Inflammatory macrophage treated with lipopolysaccharide for 1 hour (primary cell): ENCODE measurements around the gene PRMT5.

Experiments used
- DNase-seq, 2 donors: peaks; one replicate each; pipeline ENCODE4 v3.0.0-alpha.2; 2020 to 2022

Gene PRMT5

DNA sequence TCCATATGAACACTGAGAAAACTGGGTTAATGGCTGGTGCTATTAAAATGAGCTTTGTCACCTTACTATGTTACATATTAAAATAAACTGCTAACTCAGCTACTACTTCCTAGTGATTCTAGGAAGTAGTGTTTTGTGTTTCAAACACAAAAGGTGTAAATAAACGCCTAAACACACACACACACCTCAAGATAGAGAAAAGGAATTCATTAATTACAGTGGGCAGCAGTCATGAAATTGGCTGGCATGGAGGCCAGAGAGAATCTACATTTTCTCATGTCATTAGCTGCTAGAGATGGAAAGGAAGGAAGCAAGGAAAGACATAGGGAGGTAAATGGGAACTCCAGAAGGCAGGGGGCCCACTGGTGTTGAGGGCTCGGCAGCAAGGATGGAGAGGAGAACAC is 787 bp upstream of the PRMT5 start:
- no peak for DNase-seq

DNA sequence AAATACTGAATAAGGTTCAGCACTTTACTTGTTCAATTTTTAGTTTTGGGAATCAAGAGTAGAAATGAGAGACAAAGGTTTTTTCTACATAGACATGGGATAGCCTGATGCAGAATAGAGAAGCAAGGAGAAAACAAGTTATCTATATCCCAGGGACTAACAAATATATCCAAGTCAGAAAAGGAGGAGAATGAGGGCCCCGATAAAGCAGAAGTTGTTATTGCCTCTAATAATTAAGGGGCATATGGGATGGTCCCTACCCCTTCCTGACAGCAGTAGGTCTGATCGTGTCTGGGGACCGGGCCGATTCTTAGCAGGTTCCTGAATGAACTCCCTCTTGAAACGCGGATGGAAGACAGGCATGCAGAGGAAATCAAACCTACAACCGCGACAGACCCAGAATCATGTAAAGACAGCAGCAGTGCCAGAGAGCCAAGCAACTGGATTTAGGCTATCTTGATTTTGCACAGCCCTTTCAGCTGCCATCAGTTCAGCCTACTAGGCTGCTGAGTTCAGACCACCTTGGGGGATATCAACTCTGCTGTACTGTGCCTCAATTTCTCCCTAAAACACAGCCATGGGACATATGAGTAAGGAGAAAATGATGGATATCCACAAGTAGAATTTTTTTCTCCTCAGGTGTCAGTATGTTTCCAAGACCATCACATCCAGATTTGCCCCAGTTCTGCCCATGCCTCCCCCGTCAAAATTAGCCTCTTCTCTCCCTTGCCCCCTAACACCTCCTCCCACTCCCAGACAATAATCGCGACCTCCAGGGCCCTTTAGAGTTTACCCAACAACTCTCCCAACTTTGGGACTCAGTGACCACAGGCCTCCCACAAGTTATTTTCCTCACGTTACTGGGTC is 706 bp downstream of the PRMT5 start:
- DNase-seq = no peak

GRCh38 chr14:22926316-22926715 is 2.9 kb downstream of the PRMT5 start:
- DNase-seq = no peak

- no peak for DNase-seq
These were observed 3.7 kb downstream of the PRMT5 start for GRCh38 chr14:22925513-22925912.

- DNase-seq = no peak
These were observed 5.4 kb downstream of the PRMT5 start for GRCh38 chr14:22923746-22924145.

DNA sequence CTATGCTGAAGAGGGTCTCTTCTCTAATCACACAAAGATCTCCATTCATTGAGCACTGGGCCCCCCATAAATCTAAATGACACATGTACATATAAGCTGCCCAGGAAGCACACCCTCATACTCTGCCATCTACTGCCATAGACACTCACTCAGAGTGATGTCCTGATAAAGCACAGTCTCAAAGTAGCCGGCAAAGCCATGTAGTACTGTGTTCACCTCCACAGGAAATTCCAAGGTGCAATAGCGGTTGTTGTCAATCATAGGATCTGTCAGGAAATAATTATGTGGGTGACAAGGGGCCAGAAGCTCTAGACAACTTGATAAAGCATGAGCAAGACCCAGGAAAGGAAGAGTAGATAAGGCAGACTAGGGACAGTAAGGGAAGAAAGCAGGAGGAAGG is 6.9 kb downstream of the PRMT5 start:
- DNase-seq = no peak

DNA sequence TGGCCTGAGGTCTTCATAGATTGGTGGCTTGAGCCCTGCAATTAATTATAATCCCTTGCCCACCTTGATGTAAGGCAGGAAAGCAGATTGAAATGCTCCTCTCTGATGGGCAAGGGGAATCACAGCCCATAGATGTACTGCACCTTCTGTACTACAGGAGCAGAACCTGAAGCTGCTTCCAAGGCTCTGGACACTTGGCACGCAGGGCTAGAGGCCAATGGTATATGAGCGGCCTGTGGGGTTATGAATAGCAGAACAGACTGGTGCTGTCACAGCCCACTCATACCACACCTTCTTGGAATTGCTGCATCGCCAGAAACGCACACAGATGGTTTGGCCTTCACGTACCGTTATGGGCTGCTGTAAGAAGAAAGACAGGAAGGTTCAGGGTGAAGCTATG is 8.5 kb downstream of the PRMT5 start:
- DNase-seq = no peak

DNA sequence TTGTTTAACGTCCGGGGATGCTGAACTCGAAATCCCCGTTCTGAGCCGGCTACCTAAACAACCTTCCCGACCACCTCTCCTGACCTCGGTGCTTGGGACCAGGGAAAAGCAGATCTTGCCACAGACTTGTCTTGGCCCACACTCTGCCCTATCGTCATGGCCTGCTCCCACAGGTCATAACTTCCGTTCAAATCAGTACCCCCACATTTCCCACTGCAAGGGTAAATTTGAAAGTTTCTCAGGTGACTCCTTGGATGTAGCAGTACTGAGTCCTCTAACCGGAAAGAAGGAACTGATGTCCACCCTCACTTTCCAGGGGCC is 9.6 kb downstream of the PRMT5 start:
- DNase-seq = peak in 1 of 2 donors; percentile 64

GRCh38 chr14:22918804-22919600 is 10.2 kb downstream of the PRMT5 start, which contains the start of gene RBM23:
Gene RBM23 (minus strand): TSS chr14:22919149.
- peak; percentile 100 for DNase-seq

- peak; percentile 77 to 88 for DNase-seq
These were observed 13.2 kb downstream of the PRMT5 start for GRCh38 chr14:22915886-22916521.

DNA sequence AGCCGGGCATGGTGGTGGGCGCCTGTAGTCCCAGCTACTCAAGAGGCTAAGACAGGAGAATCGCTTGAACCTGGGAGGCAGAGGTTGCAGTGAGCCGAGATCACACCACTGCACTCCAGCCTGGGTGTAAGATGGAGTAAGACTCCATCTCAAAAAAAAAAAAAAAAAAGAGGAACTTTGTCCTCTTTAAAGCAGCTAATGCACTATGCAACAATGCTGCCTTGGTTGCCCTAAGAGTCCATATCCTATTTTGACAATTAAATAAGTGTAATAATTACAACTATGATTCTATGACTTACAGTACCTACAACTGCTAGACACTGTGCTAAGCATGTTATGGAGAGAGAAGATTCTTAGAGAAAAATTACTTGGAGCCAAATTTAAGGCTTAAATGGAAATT is 14.3 kb downstream of the PRMT5 start:
- peak; percentile 52 to 56 for DNase-seq

DNA sequence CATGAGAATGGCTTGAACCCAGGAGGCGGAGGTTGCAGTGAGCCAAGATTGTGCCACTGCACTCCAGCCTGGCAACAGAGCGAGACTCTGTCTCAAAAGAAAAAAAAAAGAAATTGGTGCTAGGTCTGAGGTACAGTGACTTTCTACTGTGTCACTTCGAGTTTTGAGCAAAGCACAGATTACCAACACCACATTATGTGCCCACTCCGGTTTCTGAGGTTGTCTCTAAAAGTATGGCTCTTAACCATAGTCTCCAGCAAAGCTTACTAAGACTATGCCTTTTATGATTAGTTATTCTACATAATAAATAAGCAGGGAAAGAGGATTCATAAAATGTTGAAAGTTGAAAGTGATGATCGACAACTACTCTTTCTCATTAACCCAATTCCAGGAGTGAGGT is 18.3 kb downstream of the PRMT5 start:
- no peak for DNase-seq

DNA sequence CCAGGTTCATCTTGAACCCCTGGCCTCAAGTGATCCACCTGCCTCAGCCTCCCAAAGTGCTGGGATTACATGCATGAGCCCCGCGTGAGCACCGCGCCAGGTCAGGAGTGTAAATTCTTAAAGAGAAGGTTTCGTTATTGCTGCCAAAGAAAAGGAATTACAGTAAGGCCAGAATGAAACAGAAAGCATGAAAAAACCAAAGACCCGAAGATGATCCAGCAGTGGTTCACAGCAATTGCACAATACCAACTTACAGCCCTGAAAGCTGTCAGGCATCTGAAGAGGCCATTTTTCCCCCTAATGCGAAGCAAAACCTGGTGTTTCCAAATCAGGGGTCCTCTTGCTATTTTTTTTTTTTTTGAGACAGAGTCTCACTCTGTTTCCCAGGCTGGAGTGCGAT is 20.6 kb downstream of the PRMT5 start:
- peak; percentile 38 to 48 for DNase-seq

DNA sequence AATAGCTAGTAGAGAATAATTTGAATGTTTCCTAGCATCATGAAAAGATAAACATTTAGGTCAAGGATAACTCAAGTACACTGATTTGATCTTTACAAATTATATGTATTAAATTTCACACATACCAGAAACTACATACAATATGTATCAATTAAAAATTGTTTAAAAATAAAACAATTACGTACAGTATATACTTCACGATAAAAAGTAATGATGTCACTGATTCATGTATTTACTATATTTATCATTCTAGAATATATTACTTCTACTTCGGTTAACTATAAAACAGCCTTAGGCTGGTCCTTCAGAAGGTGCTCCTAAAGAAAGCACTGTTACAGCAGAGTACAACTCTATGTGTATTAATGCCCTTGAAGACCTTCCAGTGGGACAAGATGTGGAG is 21.7 kb downstream of the PRMT5 start:
- no peak for DNase-seq

DNA sequence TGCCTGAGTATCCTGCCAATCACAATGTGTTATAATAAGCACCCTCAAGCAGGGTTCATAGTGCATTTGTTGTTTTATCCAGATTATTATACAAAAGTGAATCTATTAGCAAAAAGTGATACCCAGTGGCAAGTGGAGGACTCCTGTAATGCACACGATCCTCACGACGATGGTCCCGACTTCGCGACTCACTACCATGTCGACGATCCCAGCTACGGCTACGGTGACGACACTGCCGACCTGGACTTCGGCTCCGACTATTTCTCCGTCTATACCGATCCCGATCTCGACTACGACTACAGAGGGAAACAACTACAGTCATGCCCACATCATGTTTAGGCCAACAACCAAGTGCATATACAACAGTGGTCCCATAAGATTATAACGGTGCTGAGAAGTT is 23.1 kb downstream of the PRMT5 start:
- DNase-seq = no peak

DNA sequence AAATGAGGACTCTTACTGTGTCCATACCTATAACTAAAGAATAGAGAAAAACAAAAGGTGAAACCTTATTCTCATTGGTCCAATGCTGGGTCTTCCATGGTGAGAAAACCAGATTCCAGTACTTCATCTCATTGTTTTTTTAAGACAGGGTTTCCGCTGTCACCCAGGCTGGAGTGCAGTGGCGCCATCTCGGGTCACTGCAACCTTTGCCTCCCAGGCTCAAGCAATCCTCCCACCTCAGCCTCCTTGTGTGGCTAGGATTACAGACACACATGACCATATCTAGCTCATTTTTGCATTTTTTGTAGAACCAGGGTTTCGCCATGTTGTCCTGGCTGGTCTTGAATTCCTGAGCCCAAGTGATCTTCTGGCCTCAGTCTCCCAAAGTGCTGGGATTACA is 23.5 kb downstream of the PRMT5 start:
- DNase-seq = no peak

GRCh38 chr14:22903742-22904087 is 25.5 kb downstream of the PRMT5 start:
- no peak for DNase-seq

- DNase-seq = no peak
These were observed 27.4 kb downstream of the PRMT5 start for GRCh38 chr14:22901799-22902198.

- peak; percentile 52 to 73 for DNase-seq
These were observed 28.9 kb downstream of the PRMT5 start for GRCh38 chr14:22900081-22900799.

DNA sequence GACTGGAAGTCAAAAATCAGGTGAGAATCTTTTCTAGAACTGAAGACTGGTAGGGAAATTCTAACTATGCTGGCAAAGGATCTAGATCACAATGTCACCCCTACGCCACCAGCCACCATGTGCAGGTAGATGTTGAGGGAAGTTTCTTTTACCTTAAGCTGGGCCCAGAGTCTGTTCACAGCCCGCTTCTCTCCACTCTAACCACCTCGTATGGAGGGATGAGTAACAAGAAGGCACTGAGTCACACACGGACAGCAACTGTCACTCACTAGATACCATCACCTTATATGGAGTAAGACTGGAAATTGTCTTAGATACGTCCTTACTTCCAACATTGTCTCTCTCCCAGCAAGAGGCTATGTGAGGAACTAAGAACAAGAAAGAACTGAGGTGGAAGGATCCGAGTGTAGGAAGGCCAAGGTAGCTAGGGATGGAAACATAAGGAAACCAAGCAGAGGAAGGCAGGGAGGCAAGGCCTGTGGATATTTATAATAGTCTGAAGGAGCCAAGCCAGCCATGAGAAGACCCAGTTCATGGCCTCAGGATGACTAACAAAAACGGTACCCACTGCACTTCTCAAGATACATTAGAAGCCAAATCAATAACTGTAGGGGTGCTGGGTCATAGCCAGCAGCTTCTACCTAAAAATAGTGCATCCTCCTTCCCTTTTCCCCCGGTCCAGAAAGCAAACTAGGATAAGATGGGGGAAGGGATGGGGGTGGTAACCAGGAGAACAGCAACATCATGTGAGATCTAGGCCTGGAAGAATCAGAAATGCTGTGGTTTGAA is 30.7 kb downstream of the PRMT5 start:
- DNase-seq = no peak

GRCh38 chr14:22897357-22897756 is 31.8 kb downstream of the PRMT5 start:
- DNase-seq = no peak

GRCh38 chr14:22896760-22897159 is 32.4 kb downstream of the PRMT5 start:
- no peak for DNase-seq
